Eye (tissue), 1 donor: ENCODE measurements around the gene CDH5.

Experiments
- DNase-seq: peaks from one replicate; pipeline ENCODE4 v3.0.0-alpha.2; 2015

Gene CDH5

GRCh38 chr16:66375451-66375850, 9.0 kb downstream of the CDH5 start:
- DNase-seq = no peak

GRCh38 chr16:66376114-66376513, 9.6 kb downstream of the CDH5 start:
- DNase-seq = no peak

- no peak for DNase-seq
These were observed 10.2 kb downstream of the CDH5 start for GRCh38 chr16:66376577-66377305.

GRCh38 chr16:66377324-66377723, 10.8 kb downstream of the CDH5 start:
- DNase-seq = no peak

GRCh38 chr16:66378741-66379570, 12.5 kb downstream of the CDH5 start:
- no peak for DNase-seq

GRCh38 chr16:66379571-66379941, 13.1 kb downstream of the CDH5 start:
- DNase-seq = no peak

- no peak for DNase-seq
These were observed 13.9 kb downstream of the CDH5 start for GRCh38 chr16:66380421-66380820.

GRCh38 chr16:66381585-66382170, 15.2 kb downstream of the CDH5 start:
- DNase-seq = no peak

GRCh38 chr16:66382171-66382965, 15.9 kb downstream of the CDH5 start:
- no peak for DNase-seq

- no peak for DNase-seq
These were observed 16.4 kb downstream of the CDH5 start for GRCh38 chr16:66382966-66383299.

- DNase-seq = no peak
These were observed 17.1 kb downstream of the CDH5 start for GRCh38 chr16:66383551-66383950.

GRCh38 chr16:66385415-66385814, 18.9 kb downstream of the CDH5 start:
- DNase-seq = no peak

- DNase-seq = no peak
These were observed 20.4 kb downstream of the CDH5 start for GRCh38 chr16:66386629-66387622.

- DNase-seq = no peak
These were observed 21.4 kb downstream of the CDH5 start for GRCh38 chr16:66387817-66388332.

- no peak for DNase-seq
These were observed 22.1 kb downstream of the CDH5 start for GRCh38 chr16:66388350-66389139.

- DNase-seq = no peak
These were observed 23.0 kb downstream of the CDH5 start for GRCh38 chr16:66389256-66390176.

GRCh38 chr16:66390346-66391108, 24.0 kb downstream of the CDH5 start:
- DNase-seq = no peak

- no peak for DNase-seq
These were observed 25.5 kb downstream of the CDH5 start for GRCh38 chr16:66391726-66392670.
